ENCODE results near the gene STAB2.

The STAB2 gene

GRCh38 chr12:103672401-103673119 is 85.5 kb downstream of the STAB2 start:
- Histone ChIP-seq H3K27ac (ENCODE audit: low read depth, low read length) (no peak overlapping the region), H3K9me2 (replicated peaks; ENCODE audit: insufficient read depth, low read length) (no peaks in the 10 kb centered on the region), H3K9me3 (ENCODE audit: insufficient read depth, low read length) (no peaks in the 10 kb centered on the region), H3K9ac (ENCODE audit: low read length) (no peak overlapping the region), H4K20me1 (ENCODE audit: low read depth, low read length) (no peaks in the 10 kb centered on the region), H3K4me2 (ENCODE audit: low read depth, low read length, poor library complexity, severe bottlenecking) (no peak overlapping the region), H3F3A (ENCODE audit: insufficient read depth) (no peaks in the 10 kb centered on the region), H3K36me3 (ENCODE audit: low read length) (no peaks in the 10 kb centered on the region), H3K27me3 (ENCODE audit: low read length) (no peaks in the 10 kb centered on the region), H3K4me3 (ENCODE audit: insufficient read depth, low read length, poor library complexity, severe bottlenecking) (no peak overlapping the region), H3K79me2 (ENCODE audit: insufficient read depth, low read length) (no peaks in the 10 kb centered on the region), H2AFZ (ENCODE audit: low read depth, low read length, severe bottlenecking) (no peak overlapping the region)
- no peak for TF ChIP-seq EZH2phosphoT487 (conservative IDR thresholded peaks at IDR 0.05; ENCODE audit: low read length)
- TF ChIP-seq, protein P1, sequence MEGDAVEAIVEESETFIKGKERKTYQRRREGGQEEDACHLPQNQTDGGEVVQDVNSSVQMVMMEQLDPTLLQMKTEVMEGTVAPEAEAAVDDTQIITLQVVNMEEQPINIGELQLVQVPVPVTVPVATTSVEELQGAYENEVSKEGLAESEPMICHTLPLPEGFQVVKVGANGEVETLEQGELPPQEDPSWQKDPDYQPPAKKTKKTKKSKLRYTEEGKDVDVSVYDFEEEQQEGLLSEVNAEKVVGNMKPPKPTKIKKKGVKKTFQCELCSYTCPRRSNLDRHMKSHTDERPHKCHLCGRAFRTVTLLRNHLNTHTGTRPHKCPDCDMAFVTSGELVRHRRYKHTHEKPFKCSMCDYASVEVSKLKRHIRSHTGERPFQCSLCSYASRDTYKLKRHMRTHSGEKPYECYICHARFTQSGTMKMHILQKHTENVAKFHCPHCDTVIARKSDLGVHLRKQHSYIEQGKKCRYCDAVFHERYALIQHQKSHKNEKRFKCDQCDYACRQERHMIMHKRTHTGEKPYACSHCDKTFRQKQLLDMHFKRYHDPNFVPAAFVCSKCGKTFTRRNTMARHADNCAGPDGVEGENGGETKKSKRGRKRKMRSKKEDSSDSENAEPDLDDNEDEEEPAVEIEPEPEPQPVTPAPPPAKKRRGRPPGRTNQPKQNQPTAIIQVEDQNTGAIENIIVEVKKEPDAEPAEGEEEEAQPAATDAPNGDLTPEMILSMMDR (IDR thresholded peaks at IDR 0.05; ENCODE audit: insufficient read depth, low read length, poor library complexity, severe bottlenecking) = no peak

DNA sequence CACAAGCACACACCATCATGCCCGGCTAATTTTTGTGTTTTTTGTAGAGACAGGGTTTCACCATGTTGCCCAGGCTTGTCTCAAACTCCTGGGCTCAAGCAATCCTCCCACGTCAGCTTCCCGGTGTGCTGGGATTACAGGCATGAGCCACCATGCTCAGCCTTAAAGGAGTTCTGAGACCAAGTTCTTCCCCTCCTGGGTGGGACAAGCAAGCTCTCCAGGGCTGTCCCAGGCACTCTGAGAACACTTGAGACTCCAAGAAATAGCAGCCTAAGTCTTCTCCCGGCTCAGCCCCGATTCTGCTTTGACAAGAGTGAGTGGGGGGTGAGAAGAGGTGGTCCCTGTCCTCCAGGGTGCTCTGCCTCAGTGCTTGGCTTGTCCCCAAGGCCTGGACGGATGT is 86.4 kb downstream of the STAB2 start:
- Histone ChIP-seq H3K27me3 (ENCODE audit: low read length) (no peaks in the 10 kb centered on the region), H3K79me2 (ENCODE audit: insufficient read depth, low read length) (no peaks in the 10 kb centered on the region), H3K27ac (ENCODE audit: low read depth, low read length) (no peak overlapping the region), H3K36me3 (ENCODE audit: low read length) (no peaks in the 10 kb centered on the region), H4K20me1 (ENCODE audit: low read depth, low read length) (no peaks in the 10 kb centered on the region), H2AFZ (ENCODE audit: low read depth, low read length, severe bottlenecking) (no peak overlapping the region), H3K4me2 (ENCODE audit: low read depth, low read length, poor library complexity, severe bottlenecking) (no peak overlapping the region), H3K9ac (ENCODE audit: low read length) (no peak overlapping the region), H3K9me2 (replicated peaks; ENCODE audit: insufficient read depth, low read length) (no peaks in the 10 kb centered on the region), H3K4me3 (ENCODE audit: insufficient read depth, low read length, poor library complexity, severe bottlenecking) (no peak overlapping the region), H3F3A (ENCODE audit: insufficient read depth) (no peaks in the 10 kb centered on the region), H3K9me3 (ENCODE audit: insufficient read depth, low read length) (no peaks in the 10 kb centered on the region)
- TF ChIP-seq, protein P1 (IDR thresholded peaks at IDR 0.05; ENCODE audit: insufficient read depth, low read length, poor library complexity, severe bottlenecking) = no peak
- TF ChIP-seq EZH2phosphoT487 (conservative IDR thresholded peaks at IDR 0.05; ENCODE audit: low read length) = no peak

GRCh38 chr12:103673891-103674375 is 86.9 kb downstream of the STAB2 start:
- H3F3A ChIP-seq (ENCODE audit: insufficient read depth) = no peaks in the 10 kb centered on the region
- TF ChIP-seq EZH2phosphoT487 (conservative IDR thresholded peaks at IDR 0.05; ENCODE audit: low read length) = no peak
- TF ChIP-seq, protein P1 (IDR thresholded peaks at IDR 0.05; ENCODE audit: insufficient read depth, low read length, poor library complexity, severe bottlenecking) = no peak
- H3K79me2 ChIP-seq (ENCODE audit: insufficient read depth, low read length) = no peaks in the 10 kb centered on the region
- H3K9me3 ChIP-seq (ENCODE audit: insufficient read depth, low read length) = no peaks in the 10 kb centered on the region
- no peak overlapping the region for H3K9ac ChIP-seq (ENCODE audit: low read length)
- H3K9me2 ChIP-seq (replicated peaks; ENCODE audit: insufficient read depth, low read length) = no peaks in the 10 kb centered on the region
- no peaks in the 10 kb centered on the region for H4K20me1 ChIP-seq (ENCODE audit: low read depth, low read length)
- no peak overlapping the region for H3K27ac ChIP-seq (ENCODE audit: low read depth, low read length)
- no peak overlapping the region for H3K4me2 ChIP-seq (ENCODE audit: low read depth, low read length, poor library complexity, severe bottlenecking)
- no peaks in the 10 kb centered on the region for H3K36me3 ChIP-seq (ENCODE audit: low read length)
- H2AFZ ChIP-seq (ENCODE audit: low read depth, low read length, severe bottlenecking) = no peak overlapping the region
- no peak overlapping the region for H3K4me3 ChIP-seq (ENCODE audit: insufficient read depth, low read length, poor library complexity, severe bottlenecking)
- no peaks in the 10 kb centered on the region for H3K27me3 ChIP-seq (ENCODE audit: low read length)

All from SU-DHL-6 (cell line).